ENCODE data around the gene MS4A10. TPM values are rescaled to one million over a fixed set of nuclear protein-coding genes. Genes with fewer than 3 reads are reported as not detected.

The MS4A10 gene
- total and polyA plus RNA-seq, 10 of the 15 experiments (the other 5 are each of a cell fraction or from before 2014, with no cell fraction given): not detected

GRCh38 chr11:60748225-60748624 lies 36.9 kb upstream of the MS4A10 start (continued):
- TF ChIP-seq BCL3 (IDR thresholded peaks at IDR 0.05; ENCODE audit: borderline replicate concordance, insufficient read depth, low read depth, low read length, poor library complexity, severe bottlenecking) (no peak), RAD51 (IDR thresholded peaks at IDR 0.05) (no peak)

- TF ChIP-seq ZNF24 (IDR thresholded peaks at IDR 0.05): no peak
- TF ChIP-seq PBX3 (IDR thresholded peaks at IDR 0.05; ENCODE audit: insufficient replicate concordance, low read depth, low read length): no peak
- no peak for TF ChIP-seq KLF5 (IDR thresholded peaks at IDR 0.05; ENCODE audit: partially characterized antibody)
- no peak for TF ChIP-seq CHD4 (IDR thresholded peaks at IDR 0.05)
- TF ChIP-seq ZNF384 (IDR thresholded peaks at IDR 0.05; ENCODE audit: borderline replicate concordance, low read depth, low read length): no peak
- no peak for TF ChIP-seq CEBPZ (IDR thresholded peaks at IDR 0.05; ENCODE audit: low read depth, low read length)
- no peak for TF ChIP-seq NBN (IDR thresholded peaks at IDR 0.05)
- TF ChIP-seq KDM1A (IDR thresholded peaks at IDR 0.05; ENCODE audit: borderline replicate concordance): no peak
- no peak for TF ChIP-seq CREB1 (IDR thresholded peaks at IDR 0.05; ENCODE audit: low read depth)
- no peak for TF ChIP-seq ZBTB33 (IDR thresholded peaks at IDR 0.05)
- no peak for TF ChIP-seq RB1 (IDR thresholded peaks at IDR 0.05; ENCODE audit: borderline replicate concordance)
- TF ChIP-seq PAX8 (IDR thresholded peaks at IDR 0.05): no peak
- Histone ChIP-seq H3K79me2 (ENCODE audit: control insufficient read depth, insufficient read depth, low read length) (no peaks in the 10 kb centered on the region), H3K4me3 (no peak overlapping the region), H3K4me2 (ENCODE audit: control insufficient read depth, insufficient read depth) (no peak overlapping the region), H3K9ac (ENCODE audit: control insufficient read depth, insufficient read depth, low read length) (no peak overlapping the region), H4K20me1 (ENCODE audit: control insufficient read depth, insufficient read depth) (no peaks in the 10 kb centered on the region), H3K27ac (ENCODE audit: control insufficient read depth, insufficient read depth) (no peak overlapping the region), H3K9me3 (replicated peaks; ENCODE audit: control insufficient read depth, insufficient read depth, low read length) (no peaks in the 10 kb centered on the region; the same call in 2 of the 3 replicates), H3K27me3 (replicated peaks in 1 of 2; ENCODE audit: control insufficient read depth in 2 of 2, insufficient read depth in 2 of 2, low read length in 1 of 2) (no peaks in the 10 kb centered on the region; a peak in 1 of 4 replicates), H2AFZ (ENCODE audit: control insufficient read depth, low read depth, low read length) (no peak overlapping the region), H3K4me1 (ENCODE audit: control insufficient read depth, insufficient read depth, low read length) (no peaks in the 10 kb centered on the region), H3K36me3 (ENCODE audit: control insufficient read depth in 2 of 2, insufficient read depth in 2 of 2, low read length in 1 of 2) (no peaks in the 10 kb centered on the region)
- 15% methylated on average over 8 of the region's 8 CpGs for WGBS (ENCODE audit: insufficient coverage, insufficient replicate concordance, low lambda C conversion rate, missing lambda C conversion rate)
- RAD21 ChIA-PET (ENCODE audit: unreplicated experiment): no interaction called here
- CTCF ChIA-PET: interaction anchor here (1.5 kb wide), 1 partner anchor 48 kb away, joined by 4 read pairs; no protein-coding TSS in a partner anchor
- DNase-seq (ENCODE audit: low read depth, low spot score): no peak
- FAIRE-seq: no peak
- SMC1A ChIA-PET (ENCODE audit: uncharacterized antibody, unreplicated experiment): interaction anchor here (0.7 to 2.0 kb wide), 3 partner anchors 12 to 484 kb away, joined by 3 to 7 read pairs (median 4); no protein-coding TSS in a partner anchor
- in situ Hi-C loops (cut with MboI): no loop called here
- BruUV-seq (replicated peaks): no TSS peak
- intact Hi-C loops (cut with micrococcal nuclease; ENCODE audit: unreplicated experiment): no loop called here
- POLR2A ChIA-PET: no interaction called here
- ATAC-seq: no peak
These were observed 36.3 kb upstream of the MS4A10 start for GRCh38 chr11:60748821-60749220.
